ENCODE results near the gene TMIGD1.

- TF ChIP-seq GLIS3 (CRISPR knock-in tag; IDR thresholded peaks at IDR 0.05) (no peak), PPARA (CRISPR knock-in tag; IDR thresholded peaks at IDR 0.05; ENCODE audit: borderline replicate concordance) (no peak), ZFP3 (CRISPR knock-in tag; IDR thresholded peaks at IDR 0.05) (no peak), RARB (CRISPR knock-in tag; IDR thresholded peaks at IDR 0.05) (no peak)
Measured at GRCh38 chr17:30336369-30337171, 2.7 kb upstream of the TMIGD1 start.
